GF-D8 (cell line): ENCODE results near the gene STARD6.
"Not testable (repeated sequence)": the region's sequence is repeated elsewhere in the genome, so short reads cannot be mapped to it uniquely, and the experiment has no call there.

Experiments
- DNase-seq: peaks from one replicate; lab custom pipeline; 2025; lab: John Stamatoyannopoulos, UW

STARD6 gene

DNA sequence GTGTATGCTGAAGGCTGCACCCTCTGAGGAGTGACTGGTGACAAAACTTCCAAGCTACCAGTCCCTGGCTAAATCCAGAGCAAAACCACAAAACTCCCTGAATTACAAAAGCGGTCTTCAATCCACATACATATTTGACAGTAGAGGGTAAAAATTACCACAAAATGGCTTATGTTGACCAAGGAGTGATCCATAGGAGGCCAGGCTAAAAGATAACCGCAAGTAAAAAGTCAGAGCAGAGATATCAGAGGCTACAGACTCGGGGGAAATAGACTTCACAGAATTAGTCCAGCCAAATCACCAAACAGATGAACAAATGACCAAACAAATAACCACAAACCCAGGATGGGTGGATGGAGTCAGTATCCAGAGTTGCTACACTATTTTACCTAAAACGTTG is 19.4 kb downstream of the STARD6 start:
- DNase-seq = no peak

DNA sequence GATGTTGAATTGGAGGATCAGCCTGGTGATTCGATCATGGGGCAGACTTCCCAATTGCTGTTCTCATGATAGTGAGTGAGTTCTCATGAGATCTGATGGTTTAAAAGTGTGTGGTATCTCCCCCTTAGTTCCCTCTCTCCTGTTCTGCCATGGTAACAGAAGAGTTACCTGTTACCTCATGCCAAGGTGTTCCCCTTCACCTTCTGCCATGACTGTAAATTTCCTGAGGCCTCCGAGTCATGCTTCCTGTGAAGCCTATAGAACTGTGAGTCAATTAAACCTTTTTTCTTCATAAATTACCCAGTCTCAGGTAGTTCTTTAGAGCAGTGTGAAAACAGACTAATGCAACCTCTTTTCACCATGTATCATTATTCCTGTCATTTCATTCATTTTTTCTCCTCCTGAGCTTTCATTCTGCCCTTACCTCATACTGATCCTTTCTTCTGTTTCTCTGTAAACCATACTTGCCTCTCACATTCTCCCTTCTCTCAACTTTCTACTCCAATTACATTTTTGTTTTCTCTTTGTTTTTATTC is 22.0 kb downstream of the STARD6 start:
- DNase-seq = no peak

DNA sequence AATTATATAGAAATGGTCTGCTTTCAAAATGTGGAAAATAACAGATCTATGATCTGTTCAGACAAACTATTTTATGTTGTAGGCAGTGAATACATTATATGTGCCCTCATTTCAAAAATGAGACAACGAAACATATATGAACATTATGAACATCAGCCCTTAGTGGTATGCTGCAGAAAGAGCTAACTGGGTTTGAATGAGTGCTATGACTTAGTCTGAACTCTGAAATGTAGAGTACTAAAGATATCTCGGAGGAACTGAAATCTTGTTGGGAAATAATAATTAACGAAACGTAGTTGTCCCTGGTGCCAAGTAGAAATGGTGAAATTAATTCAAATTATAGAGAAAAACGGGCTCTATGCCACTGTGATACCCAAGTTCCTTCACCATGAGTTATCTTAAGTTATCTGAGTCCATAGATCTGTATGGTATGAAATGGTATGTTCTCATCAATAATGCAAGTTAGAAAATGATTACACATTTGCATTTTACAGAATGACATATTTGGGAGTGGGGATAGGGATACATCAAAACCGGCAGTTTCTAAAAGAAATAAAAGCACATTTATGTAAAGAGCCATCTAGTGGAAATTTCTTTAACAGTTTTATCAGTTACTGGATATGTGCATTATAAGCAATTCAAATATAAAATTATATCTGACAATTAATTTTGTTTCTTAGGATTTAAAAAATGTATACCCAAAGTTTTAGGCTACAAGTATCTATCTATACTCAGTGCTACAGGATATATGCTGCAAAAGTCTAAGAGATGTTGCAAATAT is 26.7 kb downstream of the STARD6 start:
- DNase-seq = no peak

DNA sequence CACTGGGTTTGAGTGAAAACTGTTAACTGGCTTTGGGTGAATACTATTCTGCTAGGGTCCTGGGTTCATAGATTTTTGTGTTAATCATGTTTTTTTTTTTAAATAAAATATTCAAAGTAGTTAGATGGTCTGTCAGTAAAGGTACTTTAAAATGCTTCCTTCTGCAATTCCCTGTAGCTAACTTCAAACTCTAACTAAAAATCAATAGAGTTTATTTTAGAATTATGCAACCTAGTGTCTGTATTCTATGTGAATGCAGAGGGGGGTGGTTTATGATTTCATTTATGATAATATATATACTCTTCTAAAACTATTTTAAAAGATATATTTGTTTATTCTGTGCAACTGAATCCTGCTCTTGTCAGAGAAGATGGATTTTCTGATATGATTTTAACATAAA is 27.9 kb downstream of the STARD6 start:
- no peak for DNase-seq

DNA sequence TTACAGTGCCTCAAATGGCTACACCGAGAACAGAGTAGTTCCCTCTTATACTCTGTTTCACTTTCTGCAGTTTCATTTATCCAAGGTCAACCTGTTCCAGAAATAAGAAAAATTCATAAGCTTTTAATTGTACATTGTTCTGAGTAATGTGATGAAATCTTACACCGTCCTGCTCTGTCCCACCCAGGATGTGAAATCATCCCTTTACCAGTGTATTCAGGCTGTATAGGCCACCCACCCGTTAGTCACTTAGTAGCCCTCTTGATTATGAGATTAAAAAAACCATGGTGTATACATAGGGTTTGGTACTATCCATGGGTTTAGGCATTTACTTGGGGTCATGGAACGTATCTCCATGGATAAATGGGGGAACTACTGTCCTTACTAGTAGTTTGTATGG is 29.8 kb downstream of the STARD6 start:
- no peak for DNase-seq

DNA sequence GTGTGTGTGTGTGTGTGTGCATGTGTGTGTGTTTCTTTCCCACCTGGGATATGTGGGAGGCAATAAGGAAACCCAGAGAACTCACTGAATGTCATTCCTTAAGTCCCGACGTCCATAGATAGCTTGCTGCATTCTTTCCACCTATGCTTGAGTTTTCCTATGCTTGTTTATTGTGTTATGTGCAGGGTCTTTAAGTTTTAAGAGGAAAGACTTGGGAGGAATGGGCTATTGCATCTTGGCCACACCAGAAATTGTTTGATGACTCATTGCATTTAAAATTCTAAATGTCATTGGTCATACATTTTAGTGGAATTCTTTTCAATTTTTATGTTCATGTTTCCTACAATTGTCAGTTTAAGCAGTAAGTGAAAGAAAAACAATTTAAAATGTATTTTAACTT is 33.7 kb downstream of the STARD6 start:
- no peak for DNase-seq

DNA sequence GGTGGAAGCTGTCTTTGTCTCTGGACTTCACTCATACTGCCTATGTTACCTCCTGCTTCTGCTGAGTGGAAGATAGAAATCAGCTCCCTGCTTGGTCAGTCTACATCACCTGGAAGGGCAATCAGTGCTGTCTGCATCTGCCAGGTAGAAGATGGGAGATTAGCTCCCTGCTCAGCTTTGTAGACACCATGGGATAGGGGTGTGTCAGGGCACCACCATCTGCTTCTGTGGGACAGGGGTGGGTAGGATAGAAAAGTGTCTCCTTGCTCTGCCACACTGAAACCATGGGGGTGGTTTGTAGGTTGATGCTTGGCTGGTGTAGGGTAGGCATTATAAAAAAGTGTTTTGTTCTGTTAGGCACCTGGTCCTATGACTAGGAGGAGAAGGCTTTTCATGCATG is 34.1 kb downstream of the STARD6 start:
- DNase-seq = no peak

DNA sequence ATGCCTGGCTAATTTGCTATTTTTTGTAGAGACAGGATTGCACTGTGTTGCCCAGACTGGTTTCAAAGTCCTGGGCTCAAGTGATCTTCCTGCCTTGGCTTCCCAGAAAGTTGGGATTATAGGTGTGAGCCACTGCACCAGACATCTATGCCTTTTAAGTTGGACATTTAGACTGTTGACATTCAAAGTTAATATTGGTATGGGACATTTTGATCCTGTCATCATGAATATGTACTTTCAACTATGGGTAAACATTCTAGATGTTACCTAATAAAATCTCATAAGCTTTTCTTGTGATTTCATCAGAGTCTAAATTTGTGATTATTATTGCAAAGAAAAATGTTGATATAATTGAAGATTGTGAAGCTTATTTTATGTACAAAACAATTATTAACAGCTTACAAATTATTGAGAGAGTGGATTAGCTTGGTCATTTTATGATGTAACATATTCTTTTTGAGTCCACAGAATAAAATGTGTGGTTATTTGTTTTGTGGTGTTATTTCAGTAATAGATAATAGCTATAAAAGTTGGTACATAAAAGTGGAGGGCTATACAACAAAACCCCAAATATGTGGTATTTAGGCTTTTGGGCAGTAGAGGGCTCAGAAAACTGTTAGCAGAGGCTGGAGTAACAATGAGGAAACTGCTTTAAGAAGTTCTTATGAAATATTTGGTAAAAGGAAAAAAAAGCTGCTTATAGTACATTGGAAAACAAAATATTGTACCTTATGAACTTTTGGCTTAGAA is 41.4 kb downstream of the STARD6 start:
- no peak for DNase-seq

DNA sequence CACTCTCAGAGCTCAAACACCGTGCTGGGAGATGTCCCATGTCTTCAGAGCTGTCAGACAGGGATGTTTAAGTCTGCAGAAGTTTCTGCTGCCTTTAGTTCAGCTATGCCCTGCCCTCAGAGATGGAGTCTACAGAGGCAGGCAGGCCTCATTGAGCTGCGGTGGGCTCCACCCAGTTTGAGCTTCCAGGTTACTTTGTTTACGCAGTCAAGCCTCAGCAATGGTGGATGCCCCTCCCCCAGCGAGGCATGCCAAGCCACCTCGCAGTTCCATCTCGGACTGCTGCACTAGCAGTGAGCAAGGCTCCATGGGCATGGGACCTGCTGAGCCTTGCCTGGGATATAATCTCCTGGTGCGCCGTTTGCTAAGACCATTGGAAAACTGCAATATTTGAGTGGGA is 48.1 kb downstream of the STARD6 start:
- not testable (repeated sequence) for DNase-seq

DNA sequence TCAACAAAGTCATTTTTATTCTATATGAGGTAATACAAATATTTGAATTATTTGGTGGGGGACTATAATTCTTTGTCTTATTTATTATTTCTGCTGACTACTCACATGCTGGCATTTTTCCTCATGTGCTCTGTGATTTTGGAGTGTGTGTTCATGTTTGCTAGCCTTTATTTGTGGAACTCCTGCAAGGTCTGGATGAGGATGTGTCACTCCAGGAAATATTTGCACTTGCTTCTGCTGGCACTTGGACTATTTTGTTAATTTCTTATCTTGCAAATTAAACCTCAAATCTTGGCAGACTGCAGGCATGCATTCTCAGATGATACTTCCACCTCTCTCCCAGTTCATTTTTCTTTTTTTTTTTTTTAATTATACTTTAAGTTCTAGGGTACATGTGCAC is 54.2 kb downstream of the STARD6 start:
- no peak for DNase-seq

DNA sequence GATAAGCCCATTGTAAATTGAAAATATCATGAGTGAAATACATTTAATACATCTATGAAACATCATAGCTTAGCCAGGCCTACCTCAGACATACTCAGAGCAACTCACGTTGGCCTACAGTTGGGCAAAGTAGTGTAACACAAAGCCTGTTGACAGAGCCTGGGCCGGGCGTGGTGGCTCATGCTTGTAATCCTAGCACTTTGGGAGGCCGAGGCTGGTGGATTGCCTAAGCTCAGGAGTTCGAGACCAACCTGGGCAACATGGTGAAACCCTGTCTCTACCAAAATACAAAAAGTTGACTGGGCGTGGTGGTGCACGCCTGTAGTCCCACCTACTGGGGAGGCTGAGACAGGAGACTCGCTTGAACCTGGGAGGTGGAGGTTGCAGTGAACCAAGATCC is 58.7 kb downstream of the STARD6 start:
- DNase-seq = not testable (repeated sequence)

DNA sequence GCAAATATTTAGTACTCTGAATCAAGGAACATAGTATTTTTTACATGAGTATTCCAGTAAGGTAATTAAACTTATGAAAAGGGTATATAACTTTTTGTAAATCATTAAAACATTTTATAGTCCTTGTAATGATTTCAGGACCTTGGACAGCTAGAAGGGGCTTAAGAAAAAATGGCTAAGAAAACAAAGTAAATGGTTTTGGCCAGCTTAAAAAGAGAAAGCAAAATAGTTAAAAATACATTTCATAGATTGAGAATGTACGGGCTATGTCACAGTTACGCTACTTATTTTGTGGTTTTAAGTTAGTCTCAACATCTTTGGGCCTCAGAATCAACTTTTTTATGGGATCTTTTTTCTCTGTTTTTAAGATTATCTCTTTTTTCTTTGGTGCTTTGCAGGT is 61.6 kb downstream of the STARD6 start:
- DNase-seq = no peak

DNA sequence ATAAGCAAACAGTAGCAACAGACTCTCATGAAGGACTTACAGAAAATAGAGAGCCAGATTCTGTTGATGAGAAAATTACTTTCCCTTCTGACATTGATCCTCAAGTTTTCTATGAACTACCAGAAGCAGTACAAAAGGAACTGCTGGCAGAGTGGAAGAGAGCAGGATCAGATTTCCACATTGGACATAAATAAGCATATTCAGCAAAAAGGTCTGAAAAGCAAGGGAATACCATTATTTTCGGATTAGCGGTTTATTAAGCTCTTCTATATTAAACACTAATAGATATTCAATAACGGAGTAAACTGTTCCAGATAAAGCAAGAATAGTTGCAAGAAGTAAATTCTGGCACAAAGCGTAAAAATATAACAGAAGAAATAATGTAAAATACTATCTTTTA is 63.4 kb downstream of the STARD6 start:
- no peak for DNase-seq

DNA sequence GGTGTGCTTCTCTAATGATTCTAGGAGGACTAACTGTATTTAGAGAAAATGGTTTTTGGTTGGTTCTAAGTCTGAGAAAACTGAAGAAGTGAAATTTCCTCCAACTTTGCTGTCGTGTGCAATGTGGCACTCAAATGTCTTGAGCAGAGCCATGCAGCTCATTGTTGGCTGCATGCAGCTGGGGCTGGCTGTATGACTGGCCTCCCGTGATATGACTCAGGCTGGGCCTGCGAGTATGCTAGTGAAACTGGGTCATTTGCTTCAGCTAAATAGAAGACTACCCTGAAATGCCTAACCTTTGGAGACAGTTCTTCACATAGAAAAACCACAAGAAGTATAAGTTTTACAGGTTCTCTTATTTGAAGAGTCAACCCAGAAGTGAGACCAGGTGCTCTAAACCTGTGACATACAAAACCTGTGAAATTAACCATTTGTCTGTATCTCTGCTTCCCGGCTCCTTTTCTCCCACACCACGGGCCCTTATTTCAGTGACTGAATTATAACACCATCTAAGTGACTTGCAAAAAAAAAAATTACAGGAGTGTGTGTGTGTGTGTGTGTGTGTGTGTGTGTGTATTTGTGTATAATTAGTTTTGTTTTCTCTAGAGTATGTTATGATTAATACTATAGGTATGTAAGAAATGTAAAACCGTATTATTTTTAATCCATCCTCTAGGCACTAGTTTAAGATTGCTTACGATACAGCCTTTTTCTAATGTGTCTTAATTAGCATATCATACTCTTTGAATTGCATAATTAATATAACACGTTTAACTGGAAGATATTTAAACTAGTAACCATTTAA is 72.5 kb downstream of the STARD6 start:
- DNase-seq = no peak

DNA sequence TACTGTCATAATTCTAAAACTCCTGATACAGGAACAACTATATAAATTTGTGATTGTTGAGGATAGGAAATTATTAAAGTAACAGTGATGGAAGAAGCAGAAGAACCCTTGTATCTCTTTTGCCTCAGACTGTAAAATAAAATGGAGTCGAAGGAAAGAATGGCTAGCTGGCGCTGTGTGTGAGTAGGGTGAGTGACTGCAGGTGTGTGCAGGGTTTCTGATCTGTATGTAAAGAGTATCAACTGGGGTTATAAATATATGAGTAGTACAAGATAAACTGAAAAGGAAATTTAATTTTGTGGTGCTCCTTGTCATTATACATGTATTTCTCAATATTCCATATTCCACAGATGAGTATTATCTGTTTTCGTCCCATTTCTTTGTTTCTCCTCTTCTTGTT is 73.1 kb downstream of the STARD6 start:
- no peak for DNase-seq

DNA sequence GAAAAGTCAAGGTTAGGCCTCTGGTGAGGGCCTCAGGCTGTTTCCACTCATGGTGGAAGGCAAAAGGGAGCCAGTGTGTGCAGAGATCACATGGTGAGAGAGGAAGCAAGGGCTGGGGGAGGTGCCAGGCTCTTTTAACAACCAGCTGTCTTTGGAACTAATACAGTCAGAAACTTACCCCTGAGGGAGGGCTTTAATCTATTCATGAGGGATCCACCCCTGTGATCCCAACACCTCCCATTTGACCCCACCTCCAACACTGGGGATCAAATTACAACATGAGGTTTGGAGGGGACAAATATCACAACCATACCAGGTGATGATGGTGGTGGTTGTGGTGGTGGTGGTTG is 77.5 kb downstream of the STARD6 start:
- DNase-seq = no peak

DNA sequence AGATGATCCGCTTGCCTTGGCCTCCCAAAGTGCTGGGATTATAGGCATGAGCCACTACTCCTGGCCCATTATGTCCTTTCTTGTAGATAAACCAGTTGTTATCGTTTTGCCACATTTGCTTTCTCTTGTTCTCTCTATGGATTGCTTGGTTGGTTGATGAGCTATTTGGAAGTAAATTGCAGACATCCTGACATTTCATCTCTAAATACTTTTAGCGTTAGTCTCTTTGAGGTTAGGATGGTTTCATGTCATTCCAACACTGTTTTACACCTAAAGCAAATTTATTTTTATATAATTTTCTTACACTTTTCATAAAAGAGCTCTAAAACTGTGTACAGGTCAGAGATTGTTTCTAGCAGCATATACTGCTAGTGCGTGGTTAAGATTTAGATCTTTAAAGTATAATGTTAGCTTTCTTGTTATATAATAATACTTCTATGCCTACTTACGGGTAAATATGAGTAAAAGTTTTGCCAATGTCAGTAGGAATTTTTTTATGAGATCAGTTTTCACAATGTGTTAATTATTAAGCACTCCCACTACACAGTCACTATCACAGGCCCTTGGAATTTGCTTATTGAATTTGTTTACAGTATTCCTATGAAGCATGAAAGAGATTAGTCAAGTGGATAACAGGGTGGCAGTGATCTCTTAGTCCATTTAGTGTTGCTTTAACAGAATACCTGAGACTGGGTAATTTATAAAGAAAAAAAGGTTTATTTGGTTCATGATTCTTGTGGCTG is 78.0 kb downstream of the STARD6 start:
- DNase-seq = no peak

DNA sequence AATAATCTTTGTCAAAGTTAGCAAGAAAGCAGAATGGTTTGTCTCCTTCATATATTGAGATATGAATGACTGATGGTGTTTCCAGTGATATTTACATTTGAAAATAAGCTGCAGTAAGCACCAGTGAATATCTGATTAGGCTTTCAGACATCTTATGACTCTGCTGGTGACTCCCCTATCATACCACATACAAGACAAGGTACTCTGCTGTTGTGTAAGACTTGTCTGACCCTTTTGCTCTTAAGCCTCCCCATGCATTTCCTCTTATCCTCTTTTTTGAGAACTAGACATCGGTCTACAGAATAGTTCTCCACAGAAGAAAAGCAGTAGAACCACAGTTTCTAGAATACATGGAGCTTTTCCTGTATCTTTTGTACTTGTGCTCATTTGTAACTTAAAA is 79.0 kb downstream of the STARD6 start:
- DNase-seq = no peak

DNA sequence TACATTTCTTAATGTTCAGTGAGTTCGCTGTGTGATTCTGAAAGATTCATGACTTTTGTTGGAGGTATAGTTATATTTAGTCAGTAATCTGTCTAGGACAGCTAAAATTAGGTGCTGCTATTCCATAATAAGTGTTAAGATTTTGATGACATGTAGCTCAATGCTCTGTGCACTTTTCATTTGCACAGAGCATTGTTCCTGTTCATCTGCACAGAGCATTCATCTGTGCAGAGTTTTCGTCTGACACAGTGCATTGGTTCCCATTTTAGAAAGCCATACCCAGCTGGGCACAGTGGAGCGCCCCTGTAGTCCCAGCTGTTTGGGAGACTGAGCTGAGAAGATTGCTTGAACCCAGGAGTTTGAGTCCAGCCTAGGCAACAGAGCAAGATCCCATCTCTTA is 79.8 kb downstream of the STARD6 start:
- no peak for DNase-seq
